HG03103 (cell line): ENCODE data around the gene KIAA0232.
"Not testable (repeated sequence)": the region's sequence is repeated elsewhere in the genome, so short reads cannot be mapped to it uniquely, and the experiment has no call there.

Source experiments
- ATAC-seq: cut with Tn5 transposase; IDR thresholded peaks from one replicate; pipeline ENCODE4 v1.9.1; 2021; ENCODE audit warnings: low read depth; ENCODE audit not compliant: unreplicated experiment

KIAA0232 gene

GRCh38 chr4:6773106-6773505 is 9.4 kb upstream of the KIAA0232 start:
- ATAC-seq: no peak

- ATAC-seq: no peak
Measured at GRCh38 chr4:6773616-6774540, 8.6 kb upstream of the KIAA0232 start.

DNA sequence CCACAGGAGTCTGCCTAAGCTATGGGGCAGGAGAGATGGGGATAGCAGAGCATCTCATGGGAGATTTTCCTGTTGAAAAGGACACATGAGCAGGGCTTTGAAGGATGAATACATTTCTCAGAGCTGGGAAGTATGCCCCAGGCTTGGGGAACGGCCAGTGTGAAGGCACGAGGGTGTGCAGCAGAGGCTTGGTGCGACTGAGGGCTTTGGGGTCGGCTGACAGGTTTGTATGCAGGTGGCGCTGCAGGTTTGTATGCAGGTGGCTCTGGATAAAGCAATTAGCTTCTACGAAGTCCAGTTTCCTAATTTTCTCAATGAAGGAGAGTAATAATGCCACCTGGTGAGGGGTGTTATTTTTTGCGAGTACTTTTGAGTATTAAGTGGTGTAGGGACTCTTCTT is 6.8 kb upstream of the KIAA0232 start:
- no peak for ATAC-seq

DNA sequence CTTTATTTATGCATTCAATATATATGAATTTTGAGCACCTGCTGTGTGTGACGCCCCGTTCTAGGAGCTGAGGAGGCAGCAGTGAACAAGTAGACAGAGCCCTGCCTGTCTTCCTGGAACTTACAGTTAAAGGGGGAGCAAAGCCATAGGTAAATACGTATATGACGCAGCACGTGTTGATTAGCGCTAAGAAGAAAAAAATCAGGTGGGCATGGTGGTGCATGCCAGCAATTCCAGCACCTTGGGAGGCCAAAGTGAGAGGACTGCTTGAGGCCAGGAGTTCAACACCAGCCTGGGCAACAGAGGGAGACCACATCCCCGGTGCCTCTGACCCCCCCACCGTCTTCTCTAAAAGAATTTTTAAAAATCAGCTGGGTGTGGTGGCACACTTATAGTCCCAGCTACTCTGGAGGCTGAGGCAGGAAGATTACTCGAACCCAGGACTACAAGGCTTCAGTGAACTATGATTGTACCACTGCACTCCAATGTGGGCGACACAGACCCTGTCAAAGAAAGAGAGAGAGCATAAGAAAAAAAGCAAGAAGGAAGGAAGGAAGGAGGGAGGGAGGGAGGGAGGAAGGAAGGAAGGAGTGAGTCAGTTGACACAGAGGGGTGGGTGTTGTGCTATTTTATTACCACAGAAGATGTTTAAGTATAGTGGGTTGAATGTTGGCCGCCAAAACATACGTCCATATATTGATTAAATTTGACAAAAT is 5.4 kb upstream of the KIAA0232 start:
- no peak for ATAC-seq

DNA sequence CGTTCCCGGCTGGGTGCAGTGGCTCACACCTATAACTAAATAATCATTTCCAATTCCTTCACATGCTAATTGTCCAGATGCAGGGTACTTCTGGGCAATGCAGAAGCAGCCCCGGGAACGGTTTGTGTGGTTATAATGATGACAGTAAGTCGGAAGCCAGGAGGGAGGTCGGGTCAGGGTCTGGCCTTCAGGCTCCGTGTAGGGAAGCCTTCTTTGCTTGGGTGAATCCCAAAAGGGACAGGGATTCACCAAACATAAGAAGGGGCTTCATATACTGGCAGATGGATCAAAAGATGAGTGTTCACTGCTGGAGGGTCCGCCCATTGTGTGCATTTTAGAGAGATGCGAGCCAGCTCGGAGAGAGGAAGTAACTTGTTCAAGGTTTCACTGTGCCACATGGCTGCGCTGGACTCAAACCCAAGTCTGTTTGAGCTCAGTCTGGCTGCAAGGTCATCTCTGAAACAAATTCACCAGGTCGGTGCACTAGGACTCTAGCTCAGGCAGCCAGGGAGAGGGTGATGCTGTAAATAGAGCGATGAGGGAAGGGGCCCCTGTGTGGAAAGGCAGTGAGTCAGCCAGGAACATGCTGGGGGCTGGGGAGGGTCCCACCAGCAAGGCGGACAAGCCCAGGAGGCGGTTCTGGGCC is 4.8 kb upstream of the KIAA0232 start:
- ATAC-seq: no peak

DNA sequence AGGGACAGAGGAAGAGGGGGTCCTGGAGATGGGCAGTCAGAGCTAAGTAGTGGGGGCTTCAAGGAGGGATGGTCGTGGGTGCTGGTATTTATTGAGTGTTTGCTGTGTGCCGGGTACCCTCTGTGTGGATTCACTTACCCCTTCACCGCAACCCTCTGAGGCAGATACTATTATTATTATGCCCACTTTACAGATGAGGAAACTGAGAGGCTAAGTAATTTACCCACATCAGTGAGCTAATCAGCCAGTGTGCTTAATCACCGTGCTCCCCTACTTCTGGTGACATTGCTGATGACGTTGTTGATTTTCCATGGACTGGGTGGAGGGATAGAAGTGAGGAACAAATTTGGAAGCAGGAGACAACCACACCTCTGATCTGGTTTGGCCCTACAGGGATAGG is 4.1 kb upstream of the KIAA0232 start:
- ATAC-seq: no peak

DNA sequence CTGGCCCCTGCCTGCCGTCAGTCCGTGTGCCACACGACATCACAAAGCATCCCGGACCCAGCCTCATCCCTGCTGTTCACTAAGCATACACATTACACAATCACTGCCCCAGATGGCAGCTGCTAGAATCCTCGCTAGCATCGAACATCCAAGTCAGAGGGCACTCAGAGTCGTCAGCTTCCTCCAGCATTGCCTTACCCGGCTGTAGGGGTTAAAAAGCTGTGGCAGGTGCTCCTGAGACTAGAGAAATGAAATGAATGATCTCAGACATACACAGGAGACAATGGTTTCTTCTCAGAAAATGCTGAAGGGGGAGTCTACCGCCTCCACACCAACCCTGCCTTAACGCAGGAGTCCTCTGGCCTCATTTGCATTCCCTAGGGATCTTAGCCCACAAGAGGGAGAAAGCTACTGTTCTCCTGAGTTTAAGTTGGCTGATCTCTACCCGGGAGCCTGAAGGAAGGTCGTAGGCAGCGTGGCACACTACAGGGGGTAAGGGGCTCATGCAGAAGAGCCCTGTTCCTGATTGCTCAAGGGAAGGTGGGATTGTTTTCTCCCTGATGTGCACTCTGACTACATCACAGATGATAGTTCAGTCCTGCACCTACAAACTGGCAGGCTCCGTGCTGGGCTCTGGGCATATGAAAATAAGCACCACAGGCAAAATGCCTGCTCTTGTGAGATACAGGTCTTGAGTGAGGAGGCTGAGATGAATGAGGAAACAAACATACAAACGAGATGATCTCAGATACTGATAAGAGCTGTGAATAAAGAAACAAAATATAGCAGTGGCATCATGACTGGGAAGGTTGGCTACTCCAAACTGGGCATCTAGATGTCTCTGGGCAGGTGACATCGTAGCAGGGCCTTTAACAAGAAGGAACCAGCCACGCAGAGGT is 2.6 kb upstream of the KIAA0232 start:
- no peak for ATAC-seq

GRCh38 chr4:6781113-6781512 is 1.4 kb upstream of the KIAA0232 start:
- no peak for ATAC-seq

DNA sequence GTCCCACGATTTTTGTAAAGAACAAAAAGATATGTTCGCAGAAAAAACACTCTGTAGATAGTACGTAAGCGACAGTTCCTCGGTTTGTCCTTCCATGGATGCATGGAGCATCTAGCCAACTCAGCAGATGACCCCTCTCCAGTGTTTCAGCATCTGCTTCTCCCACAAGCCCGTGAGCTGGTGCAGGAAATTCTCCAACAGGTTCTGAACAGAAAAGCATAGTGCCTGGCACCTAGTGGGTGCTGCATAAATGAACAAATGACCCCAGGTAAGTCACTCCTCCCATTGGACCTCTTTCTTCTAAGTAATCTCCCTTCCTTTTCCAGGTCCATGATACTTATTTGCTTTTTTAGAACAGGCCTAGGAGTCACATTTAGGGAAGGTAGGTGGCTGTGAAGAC is 966 bp upstream of the KIAA0232 start:
- ATAC-seq: no peak

- ATAC-seq: no peak
Measured at GRCh38 chr4:6782846-6783110, 251 bp downstream of the KIAA0232 start.

DNA sequence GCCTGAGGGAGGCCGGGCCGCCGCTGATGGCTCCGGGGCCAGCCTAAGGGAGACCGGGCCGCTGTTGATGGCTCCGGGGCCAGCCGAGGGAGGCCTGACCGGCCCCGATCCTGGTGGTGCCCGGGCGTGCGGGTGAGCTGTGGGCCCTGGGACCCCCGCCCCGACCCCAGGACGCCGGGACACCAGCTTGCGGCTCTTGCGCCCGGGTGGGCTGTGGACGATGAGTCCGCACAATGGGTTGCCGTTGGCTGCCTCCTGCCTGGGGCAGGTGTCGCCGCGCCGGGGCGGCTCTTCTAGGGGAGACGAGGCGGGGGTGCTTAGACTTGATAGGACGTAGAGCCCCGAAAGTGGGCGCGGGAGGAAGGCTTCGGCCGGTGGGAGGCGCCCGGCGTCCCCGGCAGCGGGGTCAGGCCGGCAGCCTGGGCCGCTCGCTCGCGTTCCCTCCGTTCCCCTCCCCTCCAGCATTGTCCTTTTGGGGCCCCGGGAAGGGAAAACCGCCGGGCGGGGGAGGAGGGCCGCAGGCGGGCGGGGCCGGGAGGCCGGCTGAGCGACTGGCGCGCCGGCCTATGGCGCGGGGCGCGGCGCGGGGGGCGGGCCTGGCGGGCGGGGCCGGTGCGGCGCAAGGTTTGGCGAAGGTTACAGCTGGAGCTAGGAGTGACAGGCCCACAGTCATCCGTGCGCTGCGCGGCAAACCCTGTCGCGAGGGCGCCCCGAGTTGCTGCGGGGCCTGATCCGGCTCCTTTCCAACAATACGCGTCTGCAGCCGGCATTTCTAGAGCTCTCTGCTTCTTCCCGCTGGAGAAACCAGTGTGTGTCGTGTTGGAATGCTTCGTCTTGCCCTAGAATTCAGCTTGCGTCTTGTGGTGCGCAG is 819 bp downstream of the KIAA0232 start:
- peak; percentile 62 for ATAC-seq

GRCh38 chr4:6785572-6785925 is 3.0 kb downstream of the KIAA0232 start:
- no peak for ATAC-seq

DNA sequence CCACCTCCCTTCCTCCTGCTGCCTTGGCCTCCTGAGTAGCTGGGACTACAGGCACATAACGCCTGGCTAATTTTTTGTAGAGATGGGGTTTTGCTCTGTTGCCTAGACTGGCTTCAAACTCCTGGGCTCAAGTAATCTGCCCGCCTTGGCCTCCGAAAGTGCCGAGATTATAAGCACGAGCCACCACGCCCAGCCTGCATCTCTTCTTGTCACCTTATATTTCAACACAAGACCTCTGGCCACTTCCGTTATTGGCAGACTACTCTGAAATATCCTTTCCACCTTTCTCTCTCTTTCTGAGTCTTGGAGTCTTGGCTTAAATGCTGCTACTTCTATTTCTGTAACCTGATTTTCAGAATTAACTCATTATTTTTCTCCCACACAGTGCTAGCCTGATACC is 5.6 kb downstream of the KIAA0232 start:
- no peak for ATAC-seq

DNA sequence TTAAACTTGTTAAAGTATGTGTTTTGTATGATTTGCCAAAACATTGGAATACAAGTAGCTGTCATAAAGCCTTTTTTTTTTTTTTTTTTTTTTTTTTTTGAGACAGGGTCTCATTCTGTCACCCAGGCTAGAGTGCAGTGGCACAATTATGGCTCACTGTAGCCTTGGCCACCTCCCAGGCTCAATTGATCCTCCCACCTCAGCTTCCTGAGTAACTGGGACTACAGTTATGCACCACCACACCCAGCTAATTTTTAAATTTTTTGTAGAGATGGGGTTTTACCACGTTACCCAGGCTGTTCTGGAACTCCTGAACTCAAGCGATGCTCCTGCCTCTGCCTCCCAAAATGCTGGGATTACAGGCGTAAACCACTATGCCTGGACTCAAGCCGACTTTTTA is 8.7 kb downstream of the KIAA0232 start:
- ATAC-seq: not testable (repeated sequence)

- ATAC-seq: not testable (repeated sequence)
Measured at GRCh38 chr4:6791796-6792195, 9.3 kb downstream of the KIAA0232 start.

GRCh38 chr4:6794189-6794588 is 11.7 kb downstream of the KIAA0232 start:
- no peak for ATAC-seq

DNA sequence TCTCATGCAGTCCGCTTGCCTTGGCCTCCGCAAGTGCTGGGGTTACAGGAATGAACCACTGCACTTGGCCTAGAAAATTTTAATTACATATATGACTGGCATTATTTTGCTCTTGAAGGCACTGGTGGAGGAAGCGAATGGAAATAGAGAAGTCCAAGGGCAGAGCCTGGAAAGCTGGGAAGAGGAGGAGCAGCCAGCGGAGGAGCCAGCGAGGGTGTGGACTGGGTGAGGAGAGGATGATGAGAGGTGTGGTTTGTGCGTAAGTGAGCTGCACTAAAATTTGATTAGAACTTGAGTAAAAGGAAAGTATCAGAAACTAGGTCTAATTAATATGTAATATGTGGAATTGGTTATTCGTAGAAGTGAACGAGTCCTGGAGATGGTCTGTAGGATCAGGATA is 13.3 kb downstream of the KIAA0232 start:
- no peak for ATAC-seq

DNA sequence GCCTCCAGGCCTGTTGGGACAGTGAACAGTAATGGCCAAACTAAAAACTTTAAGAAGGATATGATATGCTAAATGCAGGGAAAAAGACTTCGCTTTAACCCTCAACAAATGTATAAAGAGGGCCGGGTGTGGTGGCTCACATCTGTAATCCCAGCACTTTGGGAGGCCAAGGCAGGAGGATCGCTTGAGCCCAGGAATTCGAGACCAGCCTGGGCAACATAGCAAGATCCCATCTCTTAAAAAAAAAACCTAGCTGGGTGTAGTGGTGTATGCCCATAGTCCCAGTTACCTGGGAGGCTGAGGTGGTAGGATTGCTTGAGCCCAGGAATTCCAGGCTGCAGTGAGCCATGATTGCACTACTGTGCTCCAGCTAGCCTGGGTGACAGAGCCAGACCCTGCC is 14.8 kb downstream of the KIAA0232 start:
- not testable (repeated sequence) for ATAC-seq

GRCh38 chr4:6799091-6799490 is 16.6 kb downstream of the KIAA0232 start:
- no peak for ATAC-seq

DNA sequence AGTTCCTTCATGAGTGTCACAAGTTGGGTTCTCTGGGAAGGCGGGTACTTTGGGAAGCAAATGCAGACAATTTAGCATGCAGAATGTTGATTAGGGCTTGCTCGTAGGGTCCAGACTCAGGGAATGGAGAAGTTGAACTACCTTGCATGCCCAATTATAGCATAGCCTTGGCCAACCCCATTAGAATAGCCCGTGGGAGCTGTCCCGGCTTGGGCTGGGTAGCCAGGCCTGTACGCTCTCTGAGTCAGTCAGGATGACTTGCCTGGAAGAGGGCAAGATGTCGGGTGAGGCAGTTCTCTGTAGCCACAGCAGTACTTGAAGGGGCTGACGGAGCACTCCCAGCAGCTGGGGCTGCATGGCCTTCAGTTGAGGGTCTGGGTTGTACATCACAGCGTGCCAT is 19.5 kb downstream of the KIAA0232 start:
- ATAC-seq: no peak
